ENCODE measurements around the gene EXOC4. TPM values are rescaled to one million over a fixed set of nuclear protein-coding genes. Genes with fewer than 3 reads are reported as not detected.

EXOC4 gene
- total and polyA plus RNA-seq, 2 donors from 2014 or later: 22.8 to 78.7 TPM

DNA sequence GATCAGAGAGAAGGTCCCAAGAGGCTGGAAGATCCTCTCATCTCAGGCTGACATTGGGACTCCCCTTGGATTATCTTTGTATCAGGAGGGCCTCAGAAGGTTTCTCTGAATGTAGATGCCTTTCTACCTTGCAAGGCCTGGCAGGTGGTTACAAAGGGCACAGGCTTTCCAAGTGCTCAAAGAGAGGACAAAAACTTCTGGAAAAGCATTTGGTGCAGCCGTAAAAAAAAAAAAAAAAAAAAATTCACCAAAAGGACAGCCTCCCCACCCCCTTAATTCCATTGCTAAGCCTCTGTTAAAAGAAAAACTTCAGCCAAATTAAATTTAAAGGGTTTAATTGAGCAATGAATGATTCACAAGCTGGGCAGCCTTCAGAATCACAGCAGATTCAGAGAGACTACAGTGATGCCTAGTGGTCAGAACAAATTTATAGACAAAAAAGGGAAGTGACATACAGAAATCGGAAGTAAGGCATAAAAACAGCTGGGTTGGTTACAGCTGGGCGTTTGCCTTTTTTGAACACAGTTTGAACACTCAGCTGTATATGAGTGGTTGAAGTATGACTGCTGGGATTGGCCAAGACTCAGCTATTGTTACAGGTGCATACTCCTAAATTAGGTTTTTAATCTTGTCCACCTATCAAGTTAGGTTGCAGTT is 831.7 kb downstream of the EXOC4 start:
- Histone ChIP-seq H3K9me3 (ENCODE audit: control insufficient read depth in 2 of 3, insufficient read depth in 1 of 3, low read length in 3 of 3) (peaks cover 0 to 14% (median 5%) of the 10 kb centered on the region in 3 donors), H3K4me1 (ENCODE audit: control insufficient read depth in 2 of 3, insufficient read depth in 2 of 3, low read depth in 1 of 3, low read length in 3 of 3) (no peaks in the 10 kb centered on the region), H3K27me3 (ENCODE audit: control insufficient read depth, insufficient read depth, low read length) (no peaks in the 10 kb centered on the region), H3K9ac (ENCODE audit: low read length in 3 of 3) (no peak overlapping the region), H3K27ac (ENCODE audit: low read depth in 2 of 2, low read length in 2 of 2) (no peak overlapping the region), H3K36me3 (ENCODE audit: control insufficient read depth in 2 of 3, insufficient read depth in 3 of 3, low read length in 3 of 3) (no peaks in the 10 kb centered on the region), H3K4me3 (ENCODE audit: low read length in 3 of 3) (no peak overlapping the region)
- TF ChIP-seq CTCF (IDR thresholded peaks at IDR 0.05; ENCODE audit: borderline replicate concordance, extremely low read depth, insufficient read depth): no peak
- intact Hi-C loops (cut with DNase I): no loop called here
- FAIRE-seq: no peak
- no peak for DNase-seq

DNA sequence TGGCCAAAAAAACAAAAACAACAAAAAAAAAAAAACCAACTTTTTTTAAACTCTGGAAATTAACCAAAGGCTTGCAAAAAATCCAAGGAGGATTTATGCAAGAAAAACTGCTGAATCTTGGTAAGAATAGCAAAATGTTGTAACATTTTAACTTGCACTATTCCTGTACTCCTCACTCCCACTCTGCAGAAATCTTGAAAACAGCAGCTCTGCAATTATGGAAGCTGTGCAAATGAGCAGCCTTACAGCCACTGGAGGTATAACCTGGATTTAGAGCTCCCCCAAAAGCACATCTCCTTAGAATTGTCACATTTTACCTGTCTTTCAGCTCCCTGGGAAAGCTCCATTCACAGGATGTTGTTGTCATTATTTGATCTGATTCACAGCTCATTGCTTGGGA is 832.4 kb downstream of the EXOC4 start:
- intact Hi-C loops (cut with DNase I): no loop called here
- no peak overlapping the region for H3K27ac ChIP-seq (ENCODE audit: low read depth in 2 of 2, low read length in 2 of 2)
- no peak for TF ChIP-seq CTCF (IDR thresholded peaks at IDR 0.05; ENCODE audit: borderline replicate concordance, extremely low read depth, insufficient read depth)
- H3K9ac ChIP-seq (ENCODE audit: low read length in 3 of 3): no peak overlapping the region
- H3K9me3 ChIP-seq (ENCODE audit: control insufficient read depth in 2 of 3, insufficient read depth in 1 of 3, low read length in 3 of 3): peaks cover 0 to 20% (median 5%) of the 10 kb centered on the region in 3 donors
- FAIRE-seq: no peak
- H3K4me1 ChIP-seq (ENCODE audit: control insufficient read depth in 2 of 3, insufficient read depth in 2 of 3, low read depth in 1 of 3, low read length in 3 of 3): no peaks in the 10 kb centered on the region
- H3K4me3 ChIP-seq (ENCODE audit: low read length in 3 of 3): no peak overlapping the region
- H3K27me3 ChIP-seq (ENCODE audit: control insufficient read depth, insufficient read depth, low read length): no peaks in the 10 kb centered on the region
- no peaks in the 10 kb centered on the region for H3K36me3 ChIP-seq (ENCODE audit: control insufficient read depth in 2 of 3, insufficient read depth in 3 of 3, low read length in 3 of 3)
- no peak for DNase-seq

DNA sequence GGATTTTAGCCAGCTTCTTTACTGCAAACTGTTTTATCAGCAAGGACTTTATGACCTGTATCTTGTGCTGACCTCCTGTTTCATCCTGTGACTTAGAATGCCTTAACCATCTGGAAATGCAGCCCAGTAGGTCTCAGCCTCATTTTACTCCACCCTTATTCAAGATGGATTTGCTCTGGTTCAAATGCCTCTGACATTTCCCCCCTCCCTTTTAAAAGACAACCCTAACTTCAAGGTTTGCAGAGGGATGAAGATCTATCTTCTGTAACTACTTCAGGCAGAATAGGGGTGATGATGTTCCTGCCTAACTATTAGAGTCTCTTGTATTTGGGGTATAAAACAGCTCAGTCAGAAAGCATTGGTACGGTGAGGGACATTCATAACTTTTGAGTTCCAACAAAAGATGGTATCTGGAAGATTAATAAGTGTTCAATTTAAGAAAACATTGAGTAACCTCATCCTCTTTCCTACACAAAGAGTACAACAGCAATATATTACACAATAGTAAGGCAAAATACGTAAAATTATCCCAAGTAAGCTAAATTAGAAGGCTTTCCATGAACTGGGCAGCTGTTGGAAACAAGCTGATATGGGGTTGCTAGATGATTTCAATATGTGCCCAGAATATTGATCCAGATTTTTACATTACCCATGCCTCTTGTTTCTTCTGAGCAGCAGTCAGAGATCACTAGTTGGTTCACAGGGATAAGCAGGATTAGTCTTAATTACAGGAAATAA is 834.3 kb downstream of the EXOC4 start:
- FAIRE-seq (no peak), DNase-seq (no peak)
- H3K9me3 ChIP-seq (ENCODE audit: control insufficient read depth in 2 of 3, insufficient read depth in 1 of 3, low read length in 3 of 3): peaks cover 0 to 24% (median 5%) of the 10 kb centered on the region in 3 donors
- no peaks in the 10 kb centered on the region for H3K4me1 ChIP-seq (ENCODE audit: control insufficient read depth in 2 of 3, insufficient read depth in 2 of 3, low read depth in 1 of 3, low read length in 3 of 3)
- no peak overlapping the region for H3K27ac ChIP-seq (ENCODE audit: low read depth in 2 of 2, low read length in 2 of 2)
- H3K4me3 ChIP-seq (ENCODE audit: low read length in 3 of 3): no peak overlapping the region
- H3K9ac ChIP-seq (ENCODE audit: low read length in 3 of 3): no peak overlapping the region
- intact Hi-C loops (cut with DNase I): no loop called here
- no peaks in the 10 kb centered on the region for H3K36me3 ChIP-seq (ENCODE audit: control insufficient read depth in 2 of 3, insufficient read depth in 3 of 3, low read length in 3 of 3)
- H3K27me3 ChIP-seq (ENCODE audit: control insufficient read depth, insufficient read depth, low read length): no peaks in the 10 kb centered on the region
- no peak for TF ChIP-seq CTCF (IDR thresholded peaks at IDR 0.05; ENCODE audit: borderline replicate concordance, extremely low read depth, insufficient read depth)

Data from kidney (tissue), 14 donors.